H7 (cell line): ENCODE results near the gene ABR. TPM values are rescaled to one million over a fixed set of nuclear protein-coding genes. Genes with fewer than 3 reads are reported as not detected.

Experiments
- DNase-seq: peaks from one replicate; pipeline ENCODE4 v3.0.0; 2012
- H3K27me3 ChIP-seq: 2 replicates; pipeline ENCODE4 v1.6.0; 2011; ENCODE audit warnings: mild to moderate bottlenecking, low read length; ENCODE audit not compliant: control insufficient read depth, insufficient read depth
- H3K36me3 ChIP-seq: replicated peaks from 2 replicates; pipeline ENCODE4 v1.5.1; 2011; ENCODE audit warnings: low read length; ENCODE audit not compliant: control insufficient read depth, insufficient read depth
- H3K4me3 ChIP-seq: 2 replicates; pipeline ENCODE4 v1.5.1; 2011; ENCODE audit warnings: low read depth, mild to moderate bottlenecking, control low read depth, low read length, moderate library complexity; ENCODE audit not compliant: insufficient read depth
- total RNA-seq: library from RNA; depleted of rRNA; stranded (reverse); fragments of >200 nt; shearing (Covaris generic); gene quantifications from 2 replicates; pipeline ENCODE4 v1.2.3, GENCODE V29; 2014

The ABR gene
- total RNA-seq, 1 experiment from 2014 or later: 31.6 TPM

GRCh38 chr17:1188812-1189504 lies 9.2 kb upstream of the ABR start:
- no peak for DNase-seq
- H3K4me3 ChIP-seq: no peak overlapping the region
- no peaks in the 10 kb centered on the region for H3K36me3 ChIP-seq
- H3K27me3 ChIP-seq: no peaks in the 10 kb centered on the region

- peaks cover 5% of the 10 kb centered on the region for H3K27me3 ChIP-seq
- peak; percentile 96 for DNase-seq
- H3K36me3 ChIP-seq: no peaks in the 10 kb centered on the region
- no peak overlapping the region for H3K4me3 ChIP-seq
Observed at GRCh38 chr17:1186923-1187771, 7.4 kb upstream of the ABR start.

- no peak overlapping the region for H3K4me3 ChIP-seq
- no peaks in the 10 kb centered on the region for H3K36me3 ChIP-seq
- DNase-seq: no peak
- H3K27me3 ChIP-seq: peaks cover 12% of the 10 kb centered on the region
Observed at GRCh38 chr17:1186214-1186820, 6.5 kb upstream of the ABR start.

GRCh38 chr17:1183171-1183873 lies 3.5 kb upstream of the ABR start:
- Histone ChIP-seq H3K36me3 (no peaks in the 10 kb centered on the region), H3K27me3 (peaks cover 35% of the 10 kb centered on the region), H3K4me3 (no peak overlapping the region)
- DNase-seq: no peak

- no peak overlapping the region for H3K4me3 ChIP-seq
- DNase-seq: no peak
- peaks cover 37% of the 10 kb centered on the region for H3K27me3 ChIP-seq
- H3K36me3 ChIP-seq: no peaks in the 10 kb centered on the region
Observed at GRCh38 chr17:1182811-1183170, 3.0 kb upstream of the ABR start.

GRCh38 chr17:1181753-1182137 lies 2.0 kb upstream of the ABR start:
- Histone ChIP-seq H3K4me3 (no peak overlapping the region), H3K27me3 (peaks cover 37% of the 10 kb centered on the region), H3K36me3 (no peaks in the 10 kb centered on the region)
- no peak for DNase-seq

- H3K36me3 ChIP-seq: no peaks in the 10 kb centered on the region
- peaks cover 37% of the 10 kb centered on the region for H3K27me3 ChIP-seq
- H3K4me3 ChIP-seq: no peak overlapping the region
- DNase-seq: peak; percentile 86
Observed at GRCh38 chr17:1180958-1181752, 1.4 kb upstream of the ABR start.

GRCh38 chr17:1179112-1179817 lies 516 bp downstream of the ABR start:
- H3K36me3 ChIP-seq: no peaks in the 10 kb centered on the region
- DNase-seq: peak; percentile 77
- H3K27me3 ChIP-seq: peaks cover 37% of the 10 kb centered on the region
- H3K4me3 ChIP-seq: peak overlapping the region; percentile 61

- Histone ChIP-seq H3K4me3 (no peak overlapping the region), H3K27me3 (peaks cover 32% of the 10 kb centered on the region), H3K36me3 (no peaks in the 10 kb centered on the region)
- no peak for DNase-seq
Observed at GRCh38 chr17:1177016-1177700, 2.6 kb downstream of the ABR start.

GRCh38 chr17:1174263-1174880 lies 5.4 kb downstream of the ABR start:
- DNase-seq: no peak
- H3K27me3 ChIP-seq: peaks cover 11% of the 10 kb centered on the region
- H3K4me3 ChIP-seq: no peak overlapping the region
- no peaks in the 10 kb centered on the region for H3K36me3 ChIP-seq

GRCh38 chr17:1173432-1174262 lies 6.1 kb downstream of the ABR start:
- H3K4me3 ChIP-seq: no peak overlapping the region
- H3K27me3 ChIP-seq: peaks cover 4% of the 10 kb centered on the region
- no peaks in the 10 kb centered on the region for H3K36me3 ChIP-seq
- DNase-seq: no peak

GRCh38 chr17:1171953-1172352 lies 7.8 kb downstream of the ABR start:
- no peaks in the 10 kb centered on the region for H3K36me3 ChIP-seq
- H3K27me3 ChIP-seq: no peaks in the 10 kb centered on the region
- no peak for DNase-seq
- no peak overlapping the region for H3K4me3 ChIP-seq
